HepG2 (cell line): Measurements from ENCODE around the gene SLC12A9. TPM values are rescaled to one million over a fixed set of nuclear protein-coding genes. Genes with fewer than 3 reads are reported as not detected.

ENCODE experiments used
- AKAP8 ChIP-seq: sonication (generic); formaldehyde crosslinking; IDR thresholded peaks from 2 replicates; pipeline ENCODE4 v1.5.1; 2020; ENCODE audit warnings: mild to moderate bottlenecking, missing genetic modification reagents
- ETV6 ChIP-seq: sonication (generic); formaldehyde crosslinking; conservative IDR thresholded peaks from 2 replicates; pipeline ENCODE4 v1.4.0; 2020; ENCODE audit warnings: missing genetic modification reagents
- KAT7 ChIP-seq: IDR thresholded peaks from 2 replicates; pipeline ENCODE4 v1.6.1; 2018; ENCODE audit warnings: borderline replicate concordance, missing compliant biosample characterization
- MIER3 ChIP-seq: IDR thresholded peaks from 2 replicates; pipeline ENCODE4 v1.6.1; 2016; ENCODE audit warnings: missing compliant biosample characterization, borderline replicate concordance
- NR2F6 ChIP-seq, 2 experiments: IDR thresholded peaks; 2 replicates each; pipeline ENCODE4 v1.6.1; 2016; ENCODE audit warnings: antibody characterized with exemption in 1 of 2, mild to moderate bottlenecking in 1 of 2
- POLR2A ChIP-seq, 2 experiments: IDR thresholded peaks; 2 replicates each; pipeline ENCODE4 v1.6.1; 2011; ENCODE audit warnings: low read depth in 2 of 2, low read length in 2 of 2, mild to moderate bottlenecking in 1 of 2, moderate library complexity in 1 of 2; ENCODE audit not compliant: insufficient read depth in 1 of 2
- PPARG ChIP-seq: conservative IDR thresholded peaks from 2 replicates; pipeline ENCODE4 v1.6.1; 2016; ENCODE audit warnings: missing biosample characterization, missing genetic modification reagents
- RBAK ChIP-seq: sonication (generic); formaldehyde crosslinking; IDR thresholded peaks from 2 replicates; pipeline ENCODE4 v1.5.1; 2020; ENCODE audit warnings: mild to moderate bottlenecking, missing genetic modification reagents
- USF2 ChIP-seq, 2 experiments: sonication (generic) in 1 of 2; formaldehyde crosslinking in 1 of 2; IDR thresholded peaks; 2 replicates each; pipeline versions ENCODE4 v1.5.1 to v1.6.1; 2011 to 2020; ENCODE audit warnings: borderline replicate concordance in 1 of 2, low read depth in 1 of 2, low read length in 1 of 2, mild to moderate bottlenecking in 1 of 2, missing genetic modification reagents in 1 of 2, moderate library complexity in 1 of 2
- YEATS4 ChIP-seq: sonication (generic); formaldehyde crosslinking; IDR thresholded peaks from 2 replicates; pipeline ENCODE4 v1.4.0; 2020; ENCODE audit warnings: missing genetic modification reagents, borderline replicate concordance
- YY1 ChIP-seq: IDR thresholded peaks from 2 replicates; pipeline ENCODE4 v1.6.1; 2011; ENCODE audit warnings: low read length, low read depth, moderate library complexity, mild to moderate bottlenecking; ENCODE audit not compliant: insufficient read depth, insufficient replicate concordance
- ZNF160 ChIP-seq: sonication (generic); formaldehyde crosslinking; IDR thresholded peaks from 2 replicates; pipeline ENCODE4 v1.8.0; 2022; ENCODE audit warnings: mild to moderate bottlenecking, inconsistent platforms, missing genetic modification reagents
- ZNF180 ChIP-seq: sonication (generic); formaldehyde crosslinking; IDR thresholded peaks from 2 replicates; pipeline ENCODE4 v1.4.0; 2020; ENCODE audit warnings: low read depth, missing genetic modification reagents, borderline replicate concordance
- ZNF230 ChIP-seq: sonication (generic); formaldehyde crosslinking; IDR thresholded peaks from 2 replicates; pipeline ENCODE4 v1.4.0; 2020; ENCODE audit warnings: mild to moderate bottlenecking, missing genetic modification reagents
- ZNF749 ChIP-seq: sonication (generic); formaldehyde crosslinking; IDR thresholded peaks from 2 replicates; pipeline ENCODE4 v1.8.0; 2022; ENCODE audit warnings: mild to moderate bottlenecking, missing genetic modification reagents, moderate library complexity, borderline replicate concordance
- ZNF891 ChIP-seq: sonication (generic); formaldehyde crosslinking; IDR thresholded peaks from 2 replicates; pipeline ENCODE4 v1.5.0; 2020; ENCODE audit warnings: mild to moderate bottlenecking, missing genetic modification reagents
- polyA plus RNA-seq, 8 experiments: library from polyadenylated mRNA; depleted of rRNA in 3 of 8; stranded (reverse) in 7 of 8; unstranded in 1 of 8; fragments of >200 nt; fragmentation: Illumina TruSeq in 4 of 8; extraction: Trizol in 4 of 8; gene quantifications; 2 replicates each; pipeline versions ENCODE4 v1.2.1 to v1.2.3, GENCODE V29; 2011 to 2016; ENCODE audit warnings: low read depth in 4 of 8, missing spikeins in 1 of 8, mixed read lengths in 1 of 8; ENCODE audit not compliant: insufficient read depth in 1 of 8
- total RNA-seq, 5 experiments: library from RNA; depleted of rRNA; stranded (reverse); fragments of >200 nt; fragmentation: Illumina TruSeq; extraction: Trizol; gene quantifications; 2 replicates each; pipeline ENCODE4 v1.2.3, GENCODE V29; 2016; ENCODE audit warnings: low read depth in 1 of 5
- TF ChIP-seq, protein P1 (sequence below): sonication (generic); formaldehyde crosslinking; IDR thresholded peaks from 2 replicates; pipeline ENCODE4 v1.5.0; 2020; ENCODE audit warnings: mild to moderate bottlenecking, missing genetic modification reagents, borderline replicate concordance
- TF ChIP-seq, protein P2 (sequence below): sonication (generic); formaldehyde crosslinking; IDR thresholded peaks from 2 replicates; pipeline ENCODE4 v1.8.1; 2023; ENCODE audit warnings: mild to moderate bottlenecking, missing genetic modification reagents, borderline replicate concordance
- TF ChIP-seq, protein P3 (sequence below): IDR thresholded peaks from 2 replicates; pipeline ENCODE4 v1.6.1; 2012; ENCODE audit warnings: inconsistent platforms
- TF ChIP-seq, protein P4 (sequence below): sonication (generic); formaldehyde crosslinking; IDR thresholded peaks from 2 replicates; pipeline ENCODE4 v1.4.0; 2020; ENCODE audit warnings: mild to moderate bottlenecking, missing genetic modification reagents
- TF ChIP-seq, protein P5 (sequence below): sonication (generic); formaldehyde crosslinking; IDR thresholded peaks from 2 replicates; pipeline ENCODE4 v1.4.0; 2020; ENCODE audit warnings: missing genetic modification reagents

Gene SLC12A9
- total and polyA plus RNA-seq, 2 of the 13 experiments (the other 11 are each of a cell fraction or from before 2014, with no cell fraction given), result 8.7 to 16.6 TPM

DNA sequence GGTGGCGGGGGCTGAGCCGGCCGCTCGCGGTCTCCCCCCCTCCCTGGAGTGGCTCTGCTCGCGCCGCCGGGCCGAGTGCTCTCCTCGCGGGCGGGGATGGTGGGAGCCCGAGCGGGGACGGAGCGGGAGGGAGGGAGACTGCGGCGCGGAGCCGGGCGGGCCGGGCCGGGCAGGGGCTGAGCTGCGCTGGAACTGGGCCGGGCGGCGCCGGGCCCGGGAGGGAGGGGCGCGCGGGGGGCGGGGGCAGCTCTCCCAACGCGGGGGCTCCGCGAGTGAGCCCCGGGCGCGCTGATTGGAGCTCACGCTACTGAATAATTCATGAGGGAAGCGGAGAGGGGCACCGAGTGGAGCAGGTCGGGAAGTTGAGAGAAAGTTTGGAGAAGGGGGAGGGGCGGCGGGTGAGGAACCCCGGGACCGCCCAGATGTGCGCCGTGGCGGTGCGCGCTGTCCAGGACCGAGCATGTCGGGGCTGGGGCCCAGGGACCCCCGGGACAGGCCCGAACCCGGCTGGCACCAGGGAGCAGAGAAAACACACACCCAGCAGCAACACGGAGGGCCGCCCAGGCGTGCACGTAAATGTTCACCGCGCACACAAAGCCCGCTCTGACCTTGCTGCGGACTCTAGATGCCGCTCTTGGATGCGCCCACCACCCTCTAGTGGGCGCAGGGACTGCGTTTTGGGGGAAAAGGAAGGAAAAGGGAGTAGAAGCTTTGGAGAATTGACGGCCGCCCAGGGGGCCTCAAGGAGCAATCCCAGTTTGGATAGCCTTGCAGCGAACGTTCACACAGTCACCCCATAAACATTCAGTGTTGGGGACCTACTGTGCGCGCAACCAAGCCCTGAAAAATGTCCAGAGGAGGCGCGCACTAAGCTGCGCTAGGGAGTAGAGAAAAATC, 24.9 kb upstream of the SLC12A9 start, which contains the start of gene EPHB4 (continued):
- TF ChIP-seq, protein P1, sequence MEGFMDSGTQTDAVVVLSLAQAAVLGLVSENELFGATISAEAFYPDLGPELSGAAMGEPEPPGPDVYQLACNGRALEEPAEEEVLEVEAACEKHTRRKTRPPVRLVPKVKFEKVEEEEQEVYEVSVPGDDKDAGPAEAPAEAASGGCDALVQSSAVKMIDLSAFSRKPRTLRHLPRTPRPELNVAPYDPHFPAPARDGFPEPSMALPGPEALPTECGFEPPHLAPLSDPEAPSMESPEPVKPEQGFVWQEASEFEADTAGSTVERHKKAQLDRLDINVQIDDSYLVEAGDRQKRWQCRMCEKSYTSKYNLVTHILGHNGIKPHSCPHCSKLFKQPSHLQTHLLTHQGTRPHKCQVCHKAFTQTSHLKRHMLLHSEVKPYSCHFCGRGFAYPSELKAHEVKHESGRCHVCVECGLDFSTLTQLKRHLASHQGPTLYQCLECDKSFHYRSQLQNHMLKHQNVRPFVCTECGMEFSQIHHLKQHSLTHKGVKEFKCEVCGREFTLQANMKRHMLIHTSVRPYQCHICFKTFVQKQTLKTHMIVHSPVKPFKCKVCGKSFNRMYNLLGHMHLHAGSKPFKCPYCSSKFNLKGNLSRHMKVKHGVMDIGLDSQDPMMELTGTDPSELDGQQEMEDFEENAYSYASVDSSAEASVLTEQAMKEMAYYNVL (CRISPR knock-in tag), result peak; percentile 77; the same call in 1 of the 2 replicates
- TF ChIP-seq, protein P2, sequence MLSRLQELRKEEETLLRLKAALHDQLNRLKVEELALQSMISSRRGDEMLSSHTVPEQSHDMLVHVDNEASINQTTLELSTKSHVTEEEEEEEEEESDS (CRISPR knock-in tag), result no peak
- TF ChIP-seq NR2F6 (IDR thresholded peaks at IDR 0.05) (no peak), NR2F6 (CRISPR knock-in tag; IDR thresholded peaks at IDR 0.05) (peak; percentile 33), MIER3 (CRISPR knock-in tag) (peak; percentile 56; the same call in 1 of the 2 replicates), YEATS4 (peak; percentile 67), ZNF180 (CRISPR knock-in tag) (no peak), ZNF749 (CRISPR knock-in tag) (no peak), RBAK (CRISPR knock-in tag) (no peak), ETV6 (CRISPR knock-in tag) (no peak; the same call in 1 of the 2 replicates), AKAP8 (peak; percentile 46; the same call in 1 of the 2 replicates), ZNF230 (CRISPR knock-in tag) (0 out of 2 replicates have a peak, but pooled peaks have one; percentile 36), ZNF891 (CRISPR knock-in tag) (peak; percentile 76), ZNF160 (CRISPR knock-in tag) (peak; percentile 55; the same call in 1 of the 2 replicates), PPARG (CRISPR knock-in tag) (0 out of 2 replicates have a peak, but pooled peaks have one; percentile 33), USF2 (IDR thresholded peaks at IDR 0.05; ENCODE audit: low read depth, low read length) (no peak), USF2 (CRISPR knock-in tag; IDR thresholded peaks at IDR 0.05; ENCODE audit: borderline replicate concordance) (no peak), POLR2A (IDR thresholded peaks at IDR 0.05; ENCODE audit: insufficient read depth in 1 of 2, low read depth in 2 of 2, low read length in 2 of 2) (peak; percentile 51 to 73), YY1 (peak; percentile 53), KAT7 (CRISPR knock-in tag) (peak; percentile 79)
- TF ChIP-seq, protein P3, sequence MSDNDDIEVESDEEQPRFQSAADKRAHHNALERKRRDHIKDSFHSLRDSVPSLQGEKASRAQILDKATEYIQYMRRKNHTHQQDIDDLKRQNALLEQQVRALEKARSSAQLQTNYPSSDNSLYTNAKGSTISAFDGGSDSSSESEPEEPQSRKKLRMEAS, result peak; percentile 46
- TF ChIP-seq, protein P4, sequence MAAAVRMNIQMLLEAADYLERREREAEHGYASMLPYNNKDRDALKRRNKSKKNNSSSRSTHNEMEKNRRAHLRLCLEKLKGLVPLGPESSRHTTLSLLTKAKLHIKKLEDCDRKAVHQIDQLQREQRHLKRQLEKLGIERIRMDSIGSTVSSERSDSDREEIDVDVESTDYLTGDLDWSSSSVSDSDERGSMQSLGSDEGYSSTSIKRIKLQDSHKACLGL, result peak; percentile 80; the same call in 1 of the 2 replicates
- TF ChIP-seq, protein P5, sequence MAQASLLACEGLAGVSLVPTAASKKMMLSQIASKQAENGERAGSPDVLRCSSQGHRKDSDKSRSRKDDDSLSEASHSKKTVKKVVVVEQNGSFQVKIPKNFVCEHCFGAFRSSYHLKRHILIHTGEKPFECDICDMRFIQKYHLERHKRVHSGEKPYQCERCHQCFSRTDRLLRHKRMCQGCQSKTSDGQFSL, result 0 out of 2 replicates have a peak, but pooled peaks have one; percentile 27
